Measurements from ENCODE around the gene HES5. TPM values are rescaled to one million over a fixed set of nuclear protein-coding genes. Genes with fewer than 3 reads are reported as not detected.

The HES5 gene
- total and polyA plus RNA-seq, 4 experiments from 2014 or later, result not detected

DNA sequence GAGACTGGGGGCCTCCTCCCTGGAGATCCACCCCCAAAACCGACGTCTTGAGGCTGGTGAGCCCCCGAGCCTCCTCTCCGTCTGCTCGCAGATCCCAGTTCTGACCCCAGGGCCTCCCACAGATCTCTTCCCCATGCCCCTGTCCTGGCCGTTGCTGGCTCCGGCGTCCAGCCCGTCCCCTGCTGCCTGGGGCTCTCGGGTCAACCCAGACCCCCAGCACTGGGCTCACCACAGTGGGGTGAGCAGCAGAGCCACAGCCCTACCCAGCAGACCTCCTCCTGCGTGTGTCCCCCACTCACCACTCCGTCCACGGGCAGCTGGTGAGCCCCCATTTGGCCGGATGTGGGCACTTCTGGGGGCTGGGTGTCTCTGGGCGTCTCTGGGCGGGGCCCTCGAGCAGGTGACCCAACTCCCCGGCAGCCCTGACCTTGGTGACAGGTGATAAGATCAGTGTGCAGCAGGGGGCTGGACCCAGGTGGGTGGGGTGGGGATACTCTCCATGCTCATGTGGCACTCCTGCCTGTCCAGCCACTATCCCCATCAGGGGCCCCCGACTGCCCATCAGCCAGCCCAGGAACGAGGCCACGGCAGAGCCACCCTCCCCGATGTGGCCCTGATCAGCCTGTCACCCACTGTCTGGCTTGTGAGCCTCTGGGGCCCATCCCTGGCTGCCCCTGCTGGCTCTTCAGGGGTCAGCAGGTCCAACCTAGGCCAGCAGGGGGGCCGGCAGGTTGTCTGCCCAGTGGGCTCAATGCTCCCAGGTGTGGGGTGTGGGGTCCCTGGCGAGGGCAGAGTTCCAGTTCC, 26.8 kb upstream of the HES5 start:
- intact Hi-C loops (cut with micrococcal nuclease), result loop anchor here (1.0 to 2.0 kb wide), 3 partner anchors 9 to 28 kb away; no protein-coding TSS in a partner anchor
- H3K9me3 Mint-ChIP-seq, result no peaks in the 10 kb centered on the region
- peaks cover 9 to 47% (median 31%) of the 10 kb centered on the region in 4 donors for H3K4me1 Mint-ChIP-seq
- H3K4me3 Mint-ChIP-seq, result peak overlapping the region; percentile 92 to 99 (median 96)
- peak overlapping the region; percentile 95 to 98 for H3K4me3 ChIP-seq (ENCODE audit: low read length in 2 of 2)
- H3K36me3 Mint-ChIP-seq, result peaks cover 4 to 28% of the 10 kb centered on the region in 2 donors
- DNase-seq, result peak in 4 of 5 donors; percentile 16 to 46 (median 22)
- peak overlapping the region; percentile 98 for H3K27ac ChIP-seq (ENCODE audit: low read depth, low read length)
- POLR2A ChIA-PET (ENCODE audit: partially characterized antibody), result interaction anchor here (1.0 to 11.5 kb wide), 17 partner anchors 8 to 424 kb away, joined by 3 to 180 read pairs (median 8); partner anchors contain the start of genes FAAP20, HES5, MORN1 and PANK4
- peaks cover 19% of the 10 kb centered on the region for H3K36me3 ChIP-seq (ENCODE audit: insufficient read depth, low read length)
- H3K27ac Mint-ChIP-seq, result peak overlapping the region; percentile 95 to 100 (median 98)
- CTCF ChIA-PET (ENCODE audit: partially characterized antibody), result interaction anchor here (0.7 to 4.6 kb wide), 11 partner anchors 9 to 230 kb away, joined by 3 to 37 read pairs (median 4); partner anchors contain the start of genes PRXL2B and RER1
- no peaks in the 10 kb centered on the region for H3K9me3 ChIP-seq (ENCODE audit: control insufficient read depth in 1 of 2, low read length in 2 of 2)
- peaks cover 43% of the 10 kb centered on the region for H3K4me1 ChIP-seq (ENCODE audit: insufficient read depth, low read length)
- no peaks in the 10 kb centered on the region for H3K27me3 ChIP-seq (ENCODE audit: insufficient read depth, low read length)
- no peaks in the 10 kb centered on the region for H3K27me3 Mint-ChIP-seq

DNA sequence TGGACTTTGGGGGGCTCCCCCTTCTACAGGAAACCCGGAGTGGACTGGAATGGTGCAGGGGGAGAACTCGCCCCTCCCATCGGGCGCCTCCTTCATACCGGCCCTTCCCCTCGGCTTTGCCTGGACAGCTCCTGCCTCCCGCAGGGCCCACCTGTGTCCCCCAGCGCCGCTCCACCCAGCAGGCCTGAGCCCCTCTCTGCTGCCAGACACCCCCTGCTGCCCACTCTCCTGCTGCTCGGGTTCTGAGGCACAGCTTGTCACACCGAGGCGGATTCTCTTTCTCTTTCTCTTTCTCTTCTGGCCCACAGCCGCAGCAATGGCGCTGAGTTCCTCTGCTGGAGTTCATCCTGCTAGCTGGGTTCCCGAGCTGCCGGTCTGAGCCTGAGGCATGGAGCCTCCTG, 26.2 kb upstream of the HES5 start, which contains the start of gene TNFRSF14:
Gene TNFRSF14, plus strand, starts transcription at position 95 of the 401 bp plus-strand sequence. Its CDS starts 294 bp downstream, at position 389.
- ChIA-PET CTCF (ENCODE audit: partially characterized antibody) (interaction anchor here (0.7 to 4.6 kb wide), 11 partner anchors 8 to 231 kb away, joined by 3 to 37 read pairs (median 4); partner anchors contain the start of genes PRXL2B and RER1), POLR2A (ENCODE audit: partially characterized antibody) (interaction anchor here (0.8 to 11.5 kb wide), 23 partner anchors 9 to 423 kb away, joined by 3 to 180 read pairs (median 5); partner anchors contain the start of genes FAAP20, HES5, MORN1 and PANK4)
- peak; percentile 77 to 88 (median 78) for DNase-seq
- H3K4me1 Mint-ChIP-seq, result peaks cover 9 to 50% (median 30%) of the 10 kb centered on the region in 4 donors
- Histone ChIP-seq H3K27ac (ENCODE audit: low read depth, low read length) (peak within 1 kb of the TSS; percentile 98), H3K4me3 (ENCODE audit: low read length in 2 of 2) (peak within 1 kb of the TSS; percentile 95 to 98), H3K9me3 (ENCODE audit: control insufficient read depth in 1 of 2, low read length in 2 of 2) (no peaks in the 10 kb centered on the region), H3K36me3 (ENCODE audit: insufficient read depth, low read length) (peaks cover 16% of the 10 kb centered on the region), H3K4me1 (ENCODE audit: insufficient read depth, low read length) (peaks cover 43% of the 10 kb centered on the region), H3K27me3 (ENCODE audit: insufficient read depth, low read length) (no peaks in the 10 kb centered on the region)
- H3K4me3 Mint-ChIP-seq, result peak within 1 kb of the TSS; percentile 92 to 99 (median 96)
- H3K27ac Mint-ChIP-seq, result peak within 1 kb of the TSS; percentile 95 to 100 (median 98)
- no peaks in the 10 kb centered on the region for H3K9me3 Mint-ChIP-seq
- no peaks in the 10 kb centered on the region for H3K27me3 Mint-ChIP-seq
- intact Hi-C loops (cut with micrococcal nuclease), result loop anchor here (1.0 to 2.0 kb wide), 3 partner anchors 8 to 29 kb away; no protein-coding TSS in a partner anchor
- peaks cover 3 to 24% of the 10 kb centered on the region in 2 donors for H3K36me3 Mint-ChIP-seq

DNA sequence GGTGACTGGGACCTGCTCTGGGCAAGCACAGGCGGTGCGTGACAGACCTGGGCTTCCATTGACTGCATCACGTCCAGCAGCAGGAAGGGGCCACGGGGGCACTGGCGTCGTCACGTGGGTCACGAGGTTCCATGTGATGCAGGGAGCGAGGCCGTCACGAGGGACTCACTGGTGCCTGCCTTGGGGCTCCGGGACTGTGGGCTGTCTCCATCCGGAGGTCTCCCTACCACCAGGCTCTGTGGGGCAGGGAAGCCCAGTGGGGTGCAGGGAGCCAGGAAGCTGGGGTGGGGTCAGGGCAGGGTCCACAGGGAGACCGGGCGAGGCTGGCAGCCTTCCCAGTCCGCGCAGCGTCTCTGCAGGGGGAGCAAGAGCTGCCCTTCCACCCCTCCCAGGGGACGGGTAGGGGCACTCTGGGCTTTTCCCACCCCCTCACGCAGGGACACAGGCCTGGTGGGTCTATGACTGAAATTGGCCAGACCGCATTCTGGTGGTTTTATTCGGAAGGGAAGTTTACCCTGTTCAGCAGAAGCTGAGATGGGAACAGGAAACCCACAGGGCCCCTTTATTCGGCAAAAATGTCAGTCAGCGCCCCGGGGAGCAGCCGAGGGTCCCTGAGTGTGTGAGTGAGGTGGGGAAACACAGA, 25.7 kb upstream of the HES5 start:
- no peaks in the 10 kb centered on the region for H3K9me3 ChIP-seq (ENCODE audit: control insufficient read depth in 1 of 2, low read length in 2 of 2)
- H3K27me3 ChIP-seq (ENCODE audit: insufficient read depth, low read length), result no peaks in the 10 kb centered on the region
- H3K4me3 ChIP-seq (ENCODE audit: low read length in 2 of 2), result peak overlapping the region; percentile 95 to 98
- POLR2A ChIA-PET (ENCODE audit: partially characterized antibody), result interaction anchor here (0.8 to 11.5 kb wide), 22 partner anchors 9 to 422 kb away, joined by 3 to 180 read pairs (median 6); partner anchors contain the start of genes FAAP20, HES5, MORN1 and PANK4
- H3K9me3 Mint-ChIP-seq, result no peaks in the 10 kb centered on the region
- peak; percentile 51 to 88 (median 57) for DNase-seq
- H3K4me1 ChIP-seq (ENCODE audit: insufficient read depth, low read length), result peaks cover 43% of the 10 kb centered on the region
- intact Hi-C loops (cut with micrococcal nuclease), result loop anchor here (1.0 to 2.0 kb wide), 3 partner anchors 7 to 30 kb away; no protein-coding TSS in a partner anchor
- peak overlapping the region; percentile 98 for H3K27ac ChIP-seq (ENCODE audit: low read depth, low read length)
- peak overlapping the region; percentile 92 to 99 (median 96) for H3K4me3 Mint-ChIP-seq
- no peaks in the 10 kb centered on the region for H3K27me3 Mint-ChIP-seq
- CTCF ChIA-PET (ENCODE audit: partially characterized antibody), result interaction anchor here (0.7 to 4.6 kb wide), 10 partner anchors 8 to 231 kb away, joined by 3 to 37 read pairs (median 6); partner anchors contain the start of genes PRXL2B and RER1
- peaks cover 0 to 20% of the 10 kb centered on the region in 2 donors for H3K36me3 Mint-ChIP-seq
- H3K27ac Mint-ChIP-seq, result peak overlapping the region; percentile 95 to 100 (median 98)
- H3K36me3 ChIP-seq (ENCODE audit: insufficient read depth, low read length), result peaks cover 14% of the 10 kb centered on the region
- peaks cover 9 to 54% (median 30%) of the 10 kb centered on the region in 4 donors for H3K4me1 Mint-ChIP-seq

DNA sequence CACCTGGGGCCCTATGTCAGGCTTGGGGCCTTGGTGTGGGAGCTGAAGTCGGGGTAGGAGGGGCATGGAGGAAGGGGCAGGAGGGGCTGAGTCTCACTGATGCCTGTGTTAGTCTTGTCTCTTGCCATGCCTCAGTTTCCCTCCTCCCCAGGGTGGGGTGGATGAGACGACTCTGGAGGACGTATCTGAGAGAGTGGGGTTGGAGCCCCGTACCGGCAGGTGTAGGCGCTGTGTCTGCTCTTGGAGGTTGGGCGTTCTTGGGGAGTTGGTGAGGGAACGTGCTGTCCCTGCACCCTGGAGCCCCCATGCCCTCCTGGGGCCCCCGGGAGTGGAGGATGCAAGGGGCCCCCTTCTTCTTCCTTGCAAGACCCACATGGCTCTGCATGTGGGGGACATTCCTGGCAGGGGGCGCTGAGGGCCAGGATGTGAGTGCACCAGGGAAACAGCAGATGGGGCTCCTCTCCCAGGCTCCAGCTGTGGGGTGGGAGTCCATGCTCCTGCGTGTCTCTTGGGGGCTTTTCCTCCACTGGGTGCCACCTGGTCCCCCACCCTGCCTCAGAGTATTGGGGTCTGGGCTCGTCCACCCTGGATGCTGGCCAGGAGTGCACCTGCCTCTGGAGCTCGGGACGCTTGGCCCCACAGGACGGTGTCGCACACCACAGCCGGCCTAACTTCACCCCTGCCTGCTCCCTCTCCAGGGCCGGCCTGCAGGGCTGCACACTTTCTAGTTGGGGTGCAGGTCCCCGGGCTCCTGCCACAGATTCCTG, 24.7 kb upstream of the HES5 start:
- no peaks in the 10 kb centered on the region for H3K27me3 Mint-ChIP-seq
- H3K9me3 ChIP-seq (ENCODE audit: control insufficient read depth in 1 of 2, low read length in 2 of 2), result no peaks in the 10 kb centered on the region
- ChIA-PET POLR2A (ENCODE audit: partially characterized antibody) (interaction anchor here (1.2 to 11.5 kb wide), 11 partner anchors 8 to 163 kb away, joined by 3 to 180 read pairs (median 13); partner anchors contain the start of genes MORN1, PANK4, PEX10 and PRXL2B), CTCF (ENCODE audit: partially characterized antibody) (interaction anchor here (2.4 to 4.6 kb wide), 2 partner anchors 30 to 33 kb away, joined by 7 to 37 read pairs; partner anchors contain the start of gene PRXL2B)
- intact Hi-C loops (cut with micrococcal nuclease), result no loop called here
- H3K27ac ChIP-seq (ENCODE audit: low read depth, low read length), result peak overlapping the region; percentile 98
- H3K4me3 Mint-ChIP-seq, result peak overlapping the region in 7 of 8 donors; percentile 8 to 99 (median 73)
- peaks cover 10 to 56% (median 32%) of the 10 kb centered on the region in 4 donors for H3K4me1 Mint-ChIP-seq
- H3K27ac Mint-ChIP-seq, result peak overlapping the region; percentile 77 to 100 (median 84)
- peaks cover 0 to 17% of the 10 kb centered on the region in 2 donors for H3K36me3 Mint-ChIP-seq
- DNase-seq, result peak; percentile 40 to 52 (median 43)
- peaks cover 44% of the 10 kb centered on the region for H3K4me1 ChIP-seq (ENCODE audit: insufficient read depth, low read length)
- H3K9me3 Mint-ChIP-seq, result peaks cover 0 to under 1% (median 0%) of the 10 kb centered on the region in 8 donors
- H3K36me3 ChIP-seq (ENCODE audit: insufficient read depth, low read length), result peaks cover 14% of the 10 kb centered on the region
- no peaks in the 10 kb centered on the region for H3K27me3 ChIP-seq (ENCODE audit: insufficient read depth, low read length)
- peak overlapping the region in 1 of 2 donors; percentile 95 for H3K4me3 ChIP-seq (ENCODE audit: low read length in 2 of 2)

DNA sequence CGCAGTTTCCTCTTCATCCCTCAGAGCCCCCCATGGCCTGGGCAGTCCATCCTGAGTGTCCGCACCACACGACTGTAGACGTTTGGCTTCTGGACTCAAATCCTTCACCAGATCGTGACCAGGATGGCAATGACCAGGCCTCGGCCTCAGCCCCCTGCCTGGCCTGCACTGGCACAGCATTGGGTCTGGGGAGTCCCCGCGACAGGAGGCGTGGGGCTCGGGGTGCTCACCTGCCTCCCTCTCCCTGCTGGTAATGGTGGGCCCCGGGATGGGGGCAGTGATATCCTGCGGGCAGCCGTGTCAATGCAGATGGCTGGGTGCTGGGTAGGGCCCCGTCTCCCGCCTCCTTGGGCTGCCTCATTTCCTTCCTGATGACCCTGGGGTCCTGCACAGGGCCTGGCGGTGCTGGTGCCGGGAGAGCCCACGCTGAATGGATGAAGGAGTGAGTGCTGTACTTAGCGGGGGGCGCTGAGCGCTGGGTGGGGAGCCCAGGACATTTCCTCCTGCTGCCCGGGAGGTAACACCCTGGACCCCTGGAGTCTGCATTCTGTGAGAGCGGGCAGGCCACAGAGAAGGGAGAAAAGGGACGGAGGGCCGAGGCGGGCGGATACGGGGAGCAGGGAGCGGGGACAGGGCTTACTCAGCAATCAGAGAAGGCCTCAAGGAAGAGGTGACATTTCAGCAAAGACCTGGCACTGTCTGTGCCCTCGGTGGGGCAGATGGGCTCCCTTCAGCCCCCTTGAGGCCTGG, 24.0 kb upstream of the HES5 start:
- no peaks in the 10 kb centered on the region for H3K27me3 ChIP-seq (ENCODE audit: insufficient read depth, low read length)
- peak overlapping the region in 6 of 7 donors; percentile 42 to 96 (median 80) for H3K27ac Mint-ChIP-seq
- ChIA-PET CTCF (ENCODE audit: partially characterized antibody) (interaction anchor here (4.6 kb wide), 1 partner anchor 30 kb away, joined by 37 read pairs; the partner anchor contains the start of gene PRXL2B), POLR2A (ENCODE audit: partially characterized antibody) (interaction anchor here (2.0 to 11.5 kb wide), 7 partner anchors 7 to 140 kb away, joined by 5 to 180 read pairs (median 36); partner anchors contain the start of genes PANK4, PEX10 and PRXL2B)
- no peaks in the 10 kb centered on the region for H3K27me3 Mint-ChIP-seq
- H3K36me3 ChIP-seq (ENCODE audit: insufficient read depth, low read length), result peaks cover 13% of the 10 kb centered on the region
- H3K4me3 ChIP-seq (ENCODE audit: low read length in 2 of 2), result no peak overlapping the region
- H3K4me3 Mint-ChIP-seq, result peak overlapping the region in 3 of 8 donors; percentile 54 to 99 (median 92)
- H3K4me1 Mint-ChIP-seq, result peaks cover 12 to 61% (median 34%) of the 10 kb centered on the region in 4 donors
- intact Hi-C loops (cut with micrococcal nuclease), result no loop called here
- peaks cover 49% of the 10 kb centered on the region for H3K4me1 ChIP-seq (ENCODE audit: insufficient read depth, low read length)
- no peak overlapping the region for H3K27ac ChIP-seq (ENCODE audit: low read depth, low read length)
- peaks cover 0 to 2% (median 0%) of the 10 kb centered on the region in 8 donors for H3K9me3 Mint-ChIP-seq
- H3K9me3 ChIP-seq (ENCODE audit: control insufficient read depth in 1 of 2, low read length in 2 of 2), result no peaks in the 10 kb centered on the region
- H3K36me3 Mint-ChIP-seq, result peaks cover 0 to 15% of the 10 kb centered on the region in 2 donors
- peak in 1 of 5 donors; percentile 21 for DNase-seq

Data from CD4-positive, alpha-beta memory T cell (primary cell).